HG02623 (cell line): ENCODE measurements around the gene PIGQ.

ENCODE experiments used
- ATAC-seq: cut with Tn5 transposase; IDR thresholded peaks from one replicate; pipeline ENCODE4 v1.9.1; 2021; ENCODE audit warnings: moderate library complexity; ENCODE audit not compliant: unreplicated experiment

Gene PIGQ

DNA sequence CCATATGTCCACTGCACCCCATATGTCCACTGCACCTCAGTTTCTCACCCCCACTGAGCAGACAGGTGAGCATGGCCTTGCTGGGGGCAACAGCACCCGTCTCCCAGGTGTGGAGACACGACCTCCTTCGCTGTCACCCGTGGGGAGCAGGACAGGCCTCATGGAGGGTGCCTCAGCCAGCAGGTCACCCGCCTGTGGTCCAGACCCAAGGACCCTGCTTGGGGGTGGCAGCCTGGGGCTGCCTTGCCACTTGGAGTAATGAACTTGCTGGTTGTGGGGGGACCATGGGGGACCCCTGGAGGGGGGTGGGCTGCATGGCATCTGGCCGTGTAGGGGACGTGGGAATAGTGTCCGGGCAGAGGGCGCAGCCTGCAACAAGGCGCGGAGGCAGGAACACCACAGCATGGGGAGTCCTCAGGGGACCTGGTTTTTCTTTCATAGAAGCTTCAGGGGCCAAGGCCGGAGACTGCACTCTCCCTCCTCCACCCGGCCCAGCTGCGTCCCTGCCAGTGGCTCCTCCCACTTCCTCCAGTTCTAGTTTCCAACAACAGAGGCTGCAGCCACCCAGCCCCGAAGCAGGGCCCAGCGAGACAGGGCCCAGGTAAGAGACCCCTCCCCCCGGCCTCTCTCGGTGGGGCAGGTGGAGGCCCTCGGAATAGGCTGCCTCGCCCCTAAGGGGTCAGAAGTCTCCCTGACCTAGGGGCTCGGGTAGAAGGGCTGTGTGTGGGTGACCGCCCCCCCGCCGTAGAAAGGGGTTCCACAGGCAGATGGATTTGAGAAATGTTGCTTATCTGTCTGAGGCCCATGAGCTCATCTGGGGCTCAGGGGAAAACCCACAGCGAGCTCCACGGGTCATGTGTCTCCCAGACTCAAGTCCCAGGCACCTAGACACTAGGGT, 3.0 kb upstream of the PIGQ start, which contains the start of gene NHLRC4:
NHLRC4 (plus strand) TSS at position 531 of the 898 bp plus-strand sequence. CDS start 1,043 bp downstream, outside the sequence.
- ATAC-seq, result no peak

DNA sequence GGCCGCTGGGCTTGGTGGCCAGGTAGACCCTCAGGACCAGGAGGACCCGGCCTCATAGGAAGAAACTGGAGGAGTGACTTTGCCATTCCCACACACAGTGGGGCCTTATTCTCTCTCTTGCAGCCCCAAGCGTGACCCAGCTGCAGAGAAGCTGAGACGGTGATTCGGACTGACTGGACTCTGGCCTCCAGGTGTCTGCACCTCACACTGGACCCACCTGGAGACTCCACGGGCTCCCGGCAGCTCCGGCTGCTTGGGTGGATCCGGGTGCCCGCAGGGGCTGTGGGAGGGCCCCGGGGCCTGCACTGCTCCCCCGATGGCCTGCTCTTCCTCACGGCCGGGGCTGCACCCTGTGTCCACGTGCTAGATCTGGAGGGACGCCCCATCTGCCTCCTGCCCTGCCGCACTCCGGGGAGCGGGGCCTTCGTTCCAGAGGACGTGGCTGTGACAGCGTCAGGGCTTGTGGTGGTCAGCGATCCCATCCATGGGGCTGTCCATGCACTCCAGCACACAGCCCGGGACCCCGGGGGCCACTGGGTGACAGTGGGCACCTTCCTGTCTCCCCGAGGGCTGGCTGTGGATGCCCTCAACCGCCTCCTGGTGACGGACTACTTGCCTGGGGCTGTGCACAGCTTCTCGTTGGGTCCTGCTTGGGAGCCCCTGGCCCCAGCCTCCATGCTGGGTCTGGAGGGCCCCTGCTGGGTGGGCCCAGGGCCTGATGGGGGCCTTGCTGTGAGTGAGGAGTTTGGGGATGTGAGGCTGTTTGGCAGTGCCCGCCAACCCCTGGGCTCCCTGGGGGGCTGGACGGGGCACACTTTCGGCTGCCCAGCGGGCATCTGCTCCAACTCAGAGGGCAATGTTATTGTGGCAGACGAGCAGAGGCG, 2.2 kb upstream of the PIGQ start:
- no peak for ATAC-seq

- no peak for ATAC-seq
These were observed 1.1 kb upstream of the PIGQ start for GRCh38 chr16:568401-569258.

DNA sequence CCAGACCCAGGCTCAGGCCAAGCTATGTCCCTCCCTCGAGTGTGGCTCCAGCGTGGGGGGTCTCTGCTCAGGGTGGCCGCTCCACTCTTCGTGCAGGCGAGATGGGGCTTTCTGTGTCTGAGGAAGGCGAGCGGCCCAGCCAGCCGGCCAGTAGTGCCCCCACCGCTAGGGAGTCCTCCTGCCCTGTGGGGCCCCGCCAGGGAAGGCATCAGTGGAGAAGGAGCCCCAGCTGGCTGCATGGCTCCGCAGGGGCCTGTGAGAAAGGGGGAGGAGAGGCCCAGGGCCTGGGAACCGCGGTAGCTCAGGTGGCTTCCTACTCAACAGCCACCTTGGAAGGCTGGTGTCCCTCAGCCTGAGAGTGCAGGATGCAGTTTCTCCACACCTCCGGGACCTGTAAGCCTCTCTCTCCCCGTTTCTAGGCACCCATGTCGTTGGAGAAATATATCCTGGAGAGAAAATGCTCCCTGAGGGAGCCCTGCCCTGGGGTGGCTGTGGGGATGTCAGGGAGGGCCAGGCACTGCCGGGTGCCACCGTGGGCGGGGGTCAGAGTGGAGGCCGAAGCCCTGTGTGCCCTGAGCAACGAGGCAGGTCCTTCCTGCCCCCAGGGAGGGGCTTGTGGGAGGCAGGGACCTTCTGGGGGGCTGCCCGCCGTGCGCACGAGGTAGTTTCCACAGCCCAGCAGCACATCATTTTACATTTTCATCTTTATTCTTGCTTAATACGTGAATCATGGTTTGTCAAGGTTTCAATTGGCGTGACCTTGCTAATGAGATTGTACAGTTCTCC, 3.3 kb downstream of the PIGQ start:
- no peak for ATAC-seq

DNA sequence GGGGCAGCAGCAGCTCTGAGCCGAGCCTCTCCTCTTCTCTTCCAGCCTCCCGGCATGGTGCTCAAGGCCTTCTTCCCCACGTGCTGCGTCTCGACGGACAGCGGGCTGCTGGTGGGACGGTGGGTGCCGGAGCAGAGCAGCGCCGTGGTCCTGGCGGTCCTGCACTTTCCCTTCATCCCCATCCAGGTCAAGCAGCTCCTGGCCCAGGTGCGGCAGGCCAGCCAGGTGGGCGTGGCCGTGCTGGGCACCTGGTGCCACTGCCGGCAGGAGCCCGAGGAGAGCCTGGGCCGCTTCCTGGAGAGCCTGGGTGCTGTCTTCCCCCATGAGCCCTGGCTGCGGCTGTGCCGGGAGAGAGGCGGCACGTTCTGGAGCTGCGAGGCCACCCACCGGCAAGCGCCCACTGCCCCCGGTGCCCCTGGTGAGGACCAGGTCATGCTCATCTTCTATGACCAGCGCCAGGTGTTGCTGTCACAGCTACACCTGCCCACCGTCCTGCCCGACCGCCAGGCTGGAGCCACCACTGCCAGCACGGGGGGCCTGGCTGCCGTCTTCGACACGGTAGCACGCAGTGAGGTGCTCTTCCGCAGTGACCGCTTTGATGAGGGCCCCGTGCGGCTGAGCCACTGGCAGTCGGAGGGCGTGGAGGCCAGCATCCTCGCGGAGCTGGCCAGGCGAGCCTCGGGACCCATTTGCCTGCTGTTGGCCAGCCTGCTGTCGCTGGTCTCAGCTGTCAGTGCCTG, 4.4 kb downstream of the PIGQ start:
- ATAC-seq, result no peak

DNA sequence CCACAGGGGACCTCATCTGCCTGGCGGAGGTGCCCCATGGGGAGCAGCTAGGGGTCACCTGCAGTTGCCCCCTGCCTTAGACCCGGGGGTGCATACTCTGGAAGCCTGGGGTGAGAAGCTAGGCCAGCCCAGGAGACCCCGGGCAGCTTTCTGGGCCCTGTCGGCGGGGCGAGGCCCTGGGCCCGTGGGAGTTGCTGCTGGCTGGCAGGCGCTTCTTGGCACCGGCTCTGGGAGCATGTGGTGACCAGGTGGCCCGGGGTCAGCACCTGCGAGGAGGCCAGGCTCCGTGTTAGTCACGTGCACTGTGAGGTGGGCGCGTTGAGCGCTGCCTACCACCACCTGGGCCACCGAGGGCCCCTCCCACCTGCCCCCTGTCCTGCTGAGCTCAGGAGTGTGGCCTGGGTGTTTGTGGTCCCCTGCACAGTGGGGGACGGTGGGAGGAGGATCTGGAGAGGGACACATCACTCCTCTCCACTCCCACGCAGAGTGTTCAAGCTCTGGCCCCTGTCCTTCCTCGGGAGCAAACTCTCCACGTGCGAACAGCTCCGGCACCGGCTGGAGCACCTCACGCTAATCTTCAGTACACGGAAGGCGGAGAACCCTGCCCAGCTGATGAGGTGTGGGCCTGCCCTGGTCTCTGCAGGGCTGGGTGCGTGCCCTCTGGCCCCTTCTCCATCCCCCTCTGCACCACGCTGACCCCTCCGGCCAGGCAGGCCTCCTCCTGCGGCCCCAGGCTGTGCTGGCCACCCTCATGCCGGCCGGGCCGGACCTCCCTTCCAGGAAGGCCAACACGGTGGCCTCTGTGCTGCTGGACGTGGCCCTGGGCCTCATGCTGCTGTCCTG, 5.8 kb downstream of the PIGQ start:
- ATAC-seq, result no peak

GRCh38 chr16:576197-576822, 6.5 kb downstream of the PIGQ start:
- no peak for ATAC-seq

- ATAC-seq, result no peak
These were observed 7.0 kb downstream of the PIGQ start for GRCh38 chr16:576823-577201.

DNA sequence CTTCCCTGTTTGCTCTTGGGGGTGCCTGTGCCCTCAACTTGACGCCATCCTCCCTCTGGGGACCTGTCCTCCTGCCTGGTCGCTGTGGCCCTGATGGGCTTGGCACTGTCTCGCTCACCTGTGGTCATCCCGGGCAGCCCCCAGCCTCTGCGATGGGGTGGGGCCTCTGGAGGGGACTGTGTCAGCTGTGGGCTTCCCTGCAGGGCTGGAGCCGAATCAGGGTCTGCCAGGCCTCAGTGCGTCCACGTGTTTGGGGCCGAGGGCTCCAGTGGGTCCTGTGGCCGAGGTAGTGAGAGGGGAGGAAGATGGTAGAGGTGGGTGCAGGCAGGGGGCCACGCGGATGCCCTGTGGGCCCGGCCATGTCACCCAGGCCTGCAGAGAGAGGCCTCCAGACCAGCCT, 8.0 kb downstream of the PIGQ start:
- ATAC-seq, result no peak

- ATAC-seq, result no peak
These were observed 8.6 kb downstream of the PIGQ start for GRCh38 chr16:578232-578869.

DNA sequence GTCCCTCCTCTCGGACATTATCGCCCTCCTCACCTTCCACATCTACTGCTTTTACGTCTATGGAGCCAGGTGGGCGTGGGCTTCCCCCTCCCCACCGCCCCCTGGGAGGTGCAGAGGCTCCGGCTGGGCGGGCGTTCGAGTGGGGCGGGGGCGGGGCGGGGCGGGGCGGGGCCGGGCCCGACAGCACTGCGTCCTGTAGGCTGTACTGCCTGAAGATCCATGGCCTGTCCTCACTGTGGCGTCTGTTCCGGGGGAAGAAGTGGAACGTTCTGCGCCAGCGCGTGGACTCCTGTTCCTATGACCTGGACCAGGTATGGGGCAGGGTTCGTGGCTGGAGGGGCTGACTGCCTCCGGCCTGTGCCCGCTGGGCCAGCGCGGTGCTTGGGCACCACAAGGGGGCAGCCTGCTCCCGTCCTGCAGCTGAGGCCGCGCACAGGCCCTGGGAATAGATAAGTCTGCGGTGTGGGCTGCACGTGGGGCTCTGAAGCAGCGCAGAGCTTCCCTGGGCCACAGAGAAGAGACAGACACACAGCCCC, 9.2 kb downstream of the PIGQ start:
- no peak for ATAC-seq

- ATAC-seq, result no peak
These were observed 10.6 kb downstream of the PIGQ start for GRCh38 chr16:580141-580945.

- no peak for ATAC-seq
These were observed 11.3 kb downstream of the PIGQ start for GRCh38 chr16:580946-581498.

GRCh38 chr16:582218-582613, 12.4 kb downstream of the PIGQ start:
- ATAC-seq, result no peak

GRCh38 chr16:582614-583331, 13.0 kb downstream of the PIGQ start:
- ATAC-seq, result no peak

- ATAC-seq, result no peak
These were observed 13.7 kb downstream of the PIGQ start for GRCh38 chr16:583470-583814.
